Fibroblast of lung (primary cell): ENCODE results near the gene GABPA. TPM values are rescaled to one million over a fixed set of nuclear protein-coding genes. Genes with fewer than 3 reads are reported as not detected.
A peak's percentile ranks its signal among the peaks of the same experiment; 100 is the strongest.

Source experiments
- DNase-seq, 2 donors: peaks; one replicate each; pipeline versions ENCODE4 v3.0.0 to v3.0.0-alpha.2; 2010; ENCODE audit warnings: low read depth in 2 of 2
- H2AFZ ChIP-seq: 2 replicates; pipeline ENCODE4 v1.5.1; 2012; ENCODE audit warnings: low read length, control low read depth, inconsistent platforms
- H3K27ac ChIP-seq: 2 replicates; pipeline ENCODE4 v1.5.1; 2011; ENCODE audit warnings: low read length, control low read depth; ENCODE audit not compliant: insufficient read depth
- H3K27me3 ChIP-seq: 2 replicates; pipeline ENCODE4 v1.5.1; 2011; ENCODE audit warnings: mild to moderate bottlenecking, low read length; ENCODE audit not compliant: control insufficient read depth, insufficient read depth
- H3K36me3 ChIP-seq: 2 replicates; pipeline ENCODE4 v1.5.1; 2011; ENCODE audit warnings: low read length; ENCODE audit not compliant: control insufficient read depth, insufficient read depth
- H3K4me1 ChIP-seq: 2 replicates; pipeline ENCODE4 v1.5.1; 2011; ENCODE audit warnings: low read length; ENCODE audit not compliant: control insufficient read depth, insufficient read depth; ENCODE audit errors: extremely low read depth
- H3K4me2 ChIP-seq: 2 replicates; pipeline ENCODE4 v1.5.1; 2011; ENCODE audit warnings: low read length, control low read depth; ENCODE audit not compliant: insufficient read depth; ENCODE audit errors: extremely low read depth
- H3K4me3 ChIP-seq, 4 experiments: fragments of 200-600 bp in 1 of 4; sonication (generic) in 1 of 4; replicated peaks in 1 of 4; 2 replicates each; pipeline ENCODE4 v1.5.1; 2011 to 2016; ENCODE audit warnings: low read length in 4 of 4, low read depth in 3 of 4, mild to moderate bottlenecking in 3 of 4, control low read depth in 2 of 4, inconsistent platforms in 1 of 4, mixed read lengths in 1 of 4; ENCODE audit not compliant: insufficient read depth in 1 of 4; ENCODE audit errors: control extremely low read depth in 1 of 4
- H3K79me2 ChIP-seq: 2 replicates; pipeline ENCODE4 v1.5.1; 2012; ENCODE audit warnings: mild to moderate bottlenecking, low read length, inconsistent platforms; ENCODE audit not compliant: control insufficient read depth, insufficient read depth
- H3K9ac ChIP-seq: 2 replicates; pipeline ENCODE4 v1.5.1; 2011; ENCODE audit warnings: mild to moderate bottlenecking, low read length, control low read depth; ENCODE audit not compliant: insufficient read depth
- H3K9me3 ChIP-seq: 2 replicates; pipeline ENCODE4 v1.5.1; 2012; ENCODE audit warnings: low read depth, low read length; ENCODE audit not compliant: control insufficient read depth, insufficient read depth
- H4K20me1 ChIP-seq: 2 replicates; pipeline ENCODE4 v1.5.1; 2011; ENCODE audit warnings: low read length; ENCODE audit not compliant: control insufficient read depth, insufficient read depth; ENCODE audit errors: extremely low read depth
- EZH2 ChIP-seq: IDR thresholded peaks from 2 replicates; pipeline ENCODE4 v1.5.1; 2012; ENCODE audit warnings: low read length, control low read depth, mild to moderate bottlenecking; ENCODE audit errors: missing control alignments
- polyA plus RNA-seq, 2 donors: library from polyadenylated mRNA; depleted of rRNA in 1 of 2; stranded (reverse) in 1 of 2; unstranded in 1 of 2; fragments of >200 nt; gene quantifications; 2 replicates each; pipeline ENCODE4 v1.2.1, GENCODE V29; 2011 to 2012; ENCODE audit warnings: missing spikeins in 1 of 2
- total RNA-seq: library from RNA; depleted of rRNA; stranded (reverse); fragments of >200 nt; gene quantifications from 2 replicates; pipeline ENCODE4 v1.2.1, GENCODE V29; 2014
- TF ChIP-seq, protein P1 (sequence below), 2 donors: IDR thresholded peaks in 1 of 2; conservative IDR thresholded peaks in 1 of 2; 1 replicate in 1 of 2; 2 replicates in 1 of 2; pipeline ENCODE4 v1.5.1; 2011 to 2012; ENCODE audit warnings: low read length in 2 of 2, control low read depth in 1 of 2, inconsistent platforms in 1 of 2, low read depth in 1 of 2, mild to moderate bottlenecking in 1 of 2

The GABPA gene
- total and polyA plus RNA-seq, 2 donors (not counting 1 experiment from before 2014, with no cell fraction given): 20.5 to 28.6 TPM

DNA sequence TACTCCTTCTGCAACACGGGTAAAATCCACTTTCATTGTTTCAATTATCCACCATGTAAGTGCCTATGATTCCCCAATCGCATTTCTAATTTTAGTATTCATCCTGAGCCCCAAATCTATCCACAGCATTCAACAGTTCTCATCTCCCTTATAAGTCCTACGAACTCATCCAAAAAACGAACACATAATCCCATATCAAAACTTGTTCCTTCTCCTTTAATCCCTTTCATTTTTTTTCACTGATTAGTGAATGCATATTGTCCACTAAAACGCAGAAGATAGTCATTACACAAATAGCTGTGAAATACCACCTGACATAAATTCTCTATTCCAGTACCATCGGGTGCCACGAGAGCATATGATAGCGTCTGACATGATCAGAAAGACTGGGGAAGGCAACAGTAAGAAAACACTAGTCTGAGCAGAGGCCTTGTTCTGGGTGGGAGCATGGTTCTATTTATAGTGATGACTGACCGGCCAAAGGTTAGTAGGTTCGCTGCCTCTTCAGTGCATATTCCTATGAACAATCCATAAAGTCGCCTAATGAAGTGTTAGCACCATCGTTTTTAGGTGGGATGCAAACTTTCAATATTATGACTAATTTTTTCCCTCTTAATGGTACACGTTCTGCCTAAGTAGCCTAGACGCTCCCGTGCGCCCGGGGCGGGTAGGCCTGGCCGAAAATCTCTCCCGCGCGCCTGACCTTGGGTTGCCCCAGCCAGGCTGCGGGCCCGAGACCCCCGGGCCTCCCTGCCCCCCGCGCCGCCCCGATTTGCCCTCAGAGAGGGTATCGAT is 716 bp upstream of the GABPA start:
- no peaks in the 10 kb centered on the region for H3K9me3 ChIP-seq
- no peaks in the 10 kb centered on the region for H3K36me3 ChIP-seq
- H4K20me1 ChIP-seq: no peaks in the 10 kb centered on the region
- peaks cover 3% of the 10 kb centered on the region for H3K4me1 ChIP-seq
- H3K9ac ChIP-seq: peak overlapping the region; percentile 98
- no peaks in the 10 kb centered on the region for H3K27me3 ChIP-seq
- peak overlapping the region; percentile 63 to 99 (median 98) for H3K4me3 ChIP-seq
- peak overlapping the region; percentile 48 for H2AFZ ChIP-seq
- peaks cover 61% of the 10 kb centered on the region for H3K79me2 ChIP-seq
- peak overlapping the region; percentile 76 for H3K4me2 ChIP-seq
- no peak for TF ChIP-seq EZH2
- peak; percentile 39 to 48 for DNase-seq
- peak overlapping the region; percentile 99 for H3K27ac ChIP-seq

DNA sequence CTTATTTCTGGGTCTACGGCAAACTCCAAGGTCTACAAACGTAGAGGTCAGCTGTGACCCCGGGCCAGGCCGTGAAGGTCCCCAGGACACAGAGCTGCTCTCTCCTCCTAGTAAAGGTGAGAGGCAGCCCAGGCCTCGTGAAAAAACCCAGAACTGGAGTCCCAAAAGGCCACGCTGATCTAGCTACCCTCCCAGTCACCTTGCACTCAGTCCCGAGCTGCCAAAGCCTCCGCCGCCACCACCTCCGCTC is 193 bp upstream of the GABPA start:
- TF ChIP-seq, protein P1, sequence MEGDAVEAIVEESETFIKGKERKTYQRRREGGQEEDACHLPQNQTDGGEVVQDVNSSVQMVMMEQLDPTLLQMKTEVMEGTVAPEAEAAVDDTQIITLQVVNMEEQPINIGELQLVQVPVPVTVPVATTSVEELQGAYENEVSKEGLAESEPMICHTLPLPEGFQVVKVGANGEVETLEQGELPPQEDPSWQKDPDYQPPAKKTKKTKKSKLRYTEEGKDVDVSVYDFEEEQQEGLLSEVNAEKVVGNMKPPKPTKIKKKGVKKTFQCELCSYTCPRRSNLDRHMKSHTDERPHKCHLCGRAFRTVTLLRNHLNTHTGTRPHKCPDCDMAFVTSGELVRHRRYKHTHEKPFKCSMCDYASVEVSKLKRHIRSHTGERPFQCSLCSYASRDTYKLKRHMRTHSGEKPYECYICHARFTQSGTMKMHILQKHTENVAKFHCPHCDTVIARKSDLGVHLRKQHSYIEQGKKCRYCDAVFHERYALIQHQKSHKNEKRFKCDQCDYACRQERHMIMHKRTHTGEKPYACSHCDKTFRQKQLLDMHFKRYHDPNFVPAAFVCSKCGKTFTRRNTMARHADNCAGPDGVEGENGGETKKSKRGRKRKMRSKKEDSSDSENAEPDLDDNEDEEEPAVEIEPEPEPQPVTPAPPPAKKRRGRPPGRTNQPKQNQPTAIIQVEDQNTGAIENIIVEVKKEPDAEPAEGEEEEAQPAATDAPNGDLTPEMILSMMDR (conservative IDR thresholded peaks at IDR 0.05 in 1 of 2, IDR thresholded peaks at IDR 0.05 in 1 of 2; ENCODE audit: low read depth in 1 of 2, low read length in 2 of 2): no peak
- TF ChIP-seq EZH2: no peak
- Histone ChIP-seq H4K20me1 (no peaks in the 10 kb centered on the region), H3K79me2 (peaks cover 61% of the 10 kb centered on the region), H3K4me3 (peak overlapping the region; percentile 63 to 99 (median 98)), H3K9ac (peak overlapping the region; percentile 98), H3K27me3 (no peaks in the 10 kb centered on the region), H3K27ac (peak overlapping the region; percentile 99), H3K9me3 (no peaks in the 10 kb centered on the region), H2AFZ (peak overlapping the region; percentile 48), H3K36me3 (no peaks in the 10 kb centered on the region), H3K4me1 (peaks cover 3% of the 10 kb centered on the region), H3K4me2 (peak overlapping the region; percentile 76)
- DNase-seq: no peak

DNA sequence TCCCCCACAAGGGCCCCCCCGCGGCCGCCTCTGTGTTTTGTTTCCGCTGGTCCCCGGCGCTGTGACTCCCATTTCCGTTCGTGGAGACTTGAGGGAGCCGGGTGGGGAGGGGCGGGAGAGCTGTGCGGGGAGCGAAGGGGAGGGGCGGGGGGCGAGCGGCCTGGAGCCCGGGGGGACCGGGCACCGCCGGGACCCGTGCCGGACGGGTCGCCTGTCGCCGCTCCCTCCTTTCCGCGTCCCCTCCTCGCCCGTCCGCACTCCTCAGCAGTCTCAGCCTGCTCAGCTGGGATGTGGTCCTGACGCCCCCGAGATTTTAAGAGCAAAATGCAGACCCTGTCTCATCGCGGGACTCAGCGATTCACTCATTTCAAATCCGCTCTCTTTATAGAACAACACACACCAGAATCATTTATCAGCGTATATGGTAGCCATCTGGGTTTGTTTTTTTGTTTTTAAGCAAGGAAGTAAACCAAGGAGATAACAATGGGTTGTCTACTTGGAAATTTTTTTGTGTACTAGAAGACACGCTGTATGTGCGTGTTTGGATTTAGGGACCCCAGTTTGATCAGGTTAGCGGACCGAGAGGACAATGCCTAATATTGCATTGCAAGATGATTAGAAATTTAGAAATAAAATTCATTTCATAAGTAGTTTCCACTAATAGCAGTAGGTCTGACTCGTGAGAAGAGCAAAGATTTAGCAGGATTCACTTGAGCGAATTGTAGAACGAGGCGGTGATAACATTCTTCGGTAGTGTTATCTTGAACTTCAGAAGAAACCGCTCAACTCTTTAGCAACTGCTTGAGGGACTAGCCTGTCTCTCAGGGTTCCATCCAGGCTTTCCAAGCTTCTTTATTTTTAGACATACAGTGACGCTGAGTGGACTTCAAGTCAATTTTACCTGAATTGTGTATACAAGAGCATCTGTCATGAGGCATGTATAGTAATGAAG is 1.1 kb downstream of the GABPA start:
- Histone ChIP-seq H3K4me3 (peak overlapping the region; percentile 63 to 99 (median 98)), H2AFZ (peak overlapping the region; percentile 88), H3K27ac (peak overlapping the region; percentile 99), H3K79me2 (peaks cover 57% of the 10 kb centered on the region), H3K36me3 (no peaks in the 10 kb centered on the region), H3K4me1 (peaks cover 3% of the 10 kb centered on the region), H3K9ac (peak overlapping the region; percentile 98), H3K9me3 (no peaks in the 10 kb centered on the region), H3K4me2 (peak overlapping the region; percentile 90), H4K20me1 (no peaks in the 10 kb centered on the region), H3K27me3 (no peaks in the 10 kb centered on the region)
- DNase-seq: peak; percentile 81 to 87
- TF ChIP-seq EZH2: no peak
- TF ChIP-seq, protein P1 (conservative IDR thresholded peaks at IDR 0.05 in 1 of 2, IDR thresholded peaks at IDR 0.05 in 1 of 2; ENCODE audit: low read depth in 1 of 2, low read length in 2 of 2): no peak
